Stimulated activated CD8-positive, alpha-beta memory T cell treated with anti-CD3 and anti-CD28 coated beads, Interleukin-15, amount 100 ng/mL, for 1 hour (primary cell): ENCODE measurements around the gene RBM5.
"Not testable (repeated sequence)": the region's sequence is repeated elsewhere in the genome, so short reads cannot be mapped to it uniquely, and the experiment has no call there.

Experiments
- DNase-seq: peaks from one replicate; pipeline ENCODE4 v3.0.0-alpha.2; 2020; ENCODE audit warnings: low read depth

The RBM5 gene

DNA sequence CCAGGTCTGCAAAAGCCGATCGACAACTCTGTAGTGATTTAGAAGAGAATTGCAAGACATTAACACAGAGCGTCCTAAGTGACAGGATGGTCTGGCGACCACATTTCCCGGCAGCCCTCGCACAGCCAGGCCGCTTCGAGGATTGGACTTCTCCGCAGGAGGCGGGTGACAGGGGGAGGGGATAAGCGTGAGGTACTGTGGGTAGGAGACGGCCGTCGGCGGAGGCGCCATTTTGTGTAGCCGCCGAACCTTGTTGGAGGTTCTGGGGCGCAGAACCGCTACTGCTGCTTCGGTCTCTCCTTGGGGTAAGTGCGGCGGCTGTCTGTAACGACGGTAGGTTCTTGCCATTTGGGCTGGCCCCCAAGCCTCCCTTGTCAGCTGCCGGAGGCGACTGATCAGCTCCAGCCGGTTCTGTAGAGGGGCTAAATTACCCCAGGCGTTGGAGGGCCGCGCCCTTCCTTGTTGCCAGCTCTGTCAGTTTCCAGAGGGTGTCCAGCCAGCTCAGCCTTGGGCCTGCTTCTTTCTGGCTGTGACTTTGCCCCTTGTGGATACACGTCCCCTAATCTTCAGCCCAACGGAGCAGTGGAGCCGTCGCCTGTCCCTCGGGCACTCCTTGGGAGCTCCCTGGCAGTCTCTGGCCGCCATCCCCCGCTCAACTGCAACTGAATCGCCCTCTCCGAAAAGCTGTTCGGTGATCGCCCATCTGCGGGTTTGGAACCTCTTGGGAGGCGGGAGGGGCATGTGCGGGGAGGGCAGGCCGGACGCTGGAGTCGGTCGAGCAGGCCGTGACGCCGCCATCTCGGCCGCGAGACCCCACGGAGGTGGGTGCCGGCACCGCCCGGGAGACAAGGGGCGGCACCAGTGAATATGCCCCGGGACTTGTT lies at the start of gene RBM5:
RBM5 (plus strand) TSS at position 195 of the 884 bp plus-strand sequence. CDS start 1,516 bp downstream, outside the sequence.
- DNase-seq, result peak; percentile 83

DNA sequence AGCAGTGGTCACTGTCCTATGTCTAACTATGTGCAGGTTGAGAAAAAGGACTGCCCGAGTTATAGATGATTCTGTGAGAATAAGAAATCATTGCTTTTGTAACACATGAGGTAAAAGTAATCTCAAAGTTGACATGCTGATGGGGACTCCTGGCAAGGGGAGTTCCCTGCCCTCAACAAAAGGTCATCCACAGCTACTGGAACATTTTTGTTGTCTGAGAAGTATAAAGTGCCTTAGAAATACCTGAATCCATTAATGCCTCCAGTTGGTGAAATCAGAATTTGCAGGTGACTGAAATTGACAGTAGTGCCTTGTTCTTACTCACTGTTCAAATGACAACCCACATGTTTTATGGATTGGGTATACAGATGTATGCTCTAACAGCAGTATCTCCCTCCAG lies 43.7 kb upstream of the RBM5 start:
- DNase-seq, result no peak

DNA sequence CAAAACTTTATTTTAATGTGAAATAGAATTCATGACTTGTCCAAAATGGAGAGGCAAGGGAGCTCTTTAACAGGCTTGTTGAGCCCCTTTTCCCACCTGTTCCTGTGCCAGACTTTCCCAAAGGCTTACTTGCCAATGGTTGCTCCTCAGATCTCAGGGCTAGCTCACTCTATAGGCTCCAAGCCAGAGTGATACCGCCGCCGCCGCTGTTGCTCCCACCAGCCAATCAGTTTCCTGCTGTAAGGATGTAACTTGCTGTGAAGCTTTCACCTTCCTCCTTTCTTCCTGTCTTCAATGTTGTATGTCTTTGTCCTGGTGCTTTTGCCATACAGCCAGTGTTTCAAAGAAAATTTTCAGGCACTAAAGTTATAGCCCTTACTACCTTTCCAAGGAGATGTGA lies 41.3 kb upstream of the RBM5 start:
- no peak for DNase-seq

DNA sequence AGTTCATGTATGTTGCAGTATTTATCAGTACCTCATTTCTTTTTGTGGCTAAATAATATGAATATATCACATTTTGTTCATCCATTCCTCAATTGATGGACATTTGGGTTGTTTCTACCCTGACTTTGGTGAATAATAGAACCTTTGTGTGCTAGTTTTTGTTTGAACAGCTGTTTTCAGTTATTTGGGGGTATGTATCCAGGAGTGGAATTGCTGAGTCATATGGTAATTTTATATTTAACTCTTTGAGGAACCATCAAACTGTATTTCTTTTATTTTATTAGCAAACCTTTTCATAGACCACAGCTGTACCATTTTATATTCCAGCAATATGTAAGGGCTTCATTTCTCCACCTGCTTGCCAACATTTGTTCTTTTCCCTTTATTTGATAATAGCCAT lies 38.4 kb upstream of the RBM5 start:
- DNase-seq, result no peak

DNA sequence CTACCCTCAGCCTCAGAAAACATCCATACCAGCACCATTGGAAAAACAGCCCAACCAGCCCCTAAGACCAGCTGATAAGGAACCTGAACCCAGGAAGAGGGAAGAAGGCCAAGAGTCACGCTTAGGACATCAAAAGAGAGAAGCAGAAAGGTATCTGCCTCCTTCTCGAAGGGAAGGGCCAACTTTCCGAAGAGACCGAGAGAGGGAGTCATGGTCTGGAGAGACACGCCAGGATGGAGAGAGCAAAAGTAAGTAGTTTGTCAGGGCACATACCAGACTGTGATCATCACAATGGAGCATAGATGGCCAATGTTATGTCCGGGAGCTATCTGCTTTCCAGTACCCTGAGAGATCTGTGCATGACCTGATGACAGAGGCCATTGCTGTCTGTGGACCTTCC lies 31.0 kb upstream of the RBM5 start:
- no peak for DNase-seq

DNA sequence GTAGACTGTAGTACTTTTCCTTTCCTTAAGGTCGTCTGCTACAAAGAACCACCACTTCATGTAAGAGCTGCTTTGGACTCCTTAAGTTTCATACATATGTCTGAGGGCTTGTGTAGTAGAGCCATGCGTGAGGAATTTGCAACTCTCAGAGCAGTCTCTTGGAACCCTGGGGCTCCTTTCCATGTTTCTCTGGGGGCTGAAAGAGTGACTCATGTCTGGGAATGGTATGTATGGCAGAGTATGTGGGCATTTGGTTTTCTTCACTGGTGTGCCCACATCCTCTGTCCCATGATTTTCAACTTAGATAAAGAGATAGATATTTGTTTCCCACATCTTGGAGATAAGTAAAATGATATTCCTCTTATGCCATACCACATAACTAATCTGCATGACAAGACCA lies 20.6 kb upstream of the RBM5 start:
- no peak for DNase-seq

DNA sequence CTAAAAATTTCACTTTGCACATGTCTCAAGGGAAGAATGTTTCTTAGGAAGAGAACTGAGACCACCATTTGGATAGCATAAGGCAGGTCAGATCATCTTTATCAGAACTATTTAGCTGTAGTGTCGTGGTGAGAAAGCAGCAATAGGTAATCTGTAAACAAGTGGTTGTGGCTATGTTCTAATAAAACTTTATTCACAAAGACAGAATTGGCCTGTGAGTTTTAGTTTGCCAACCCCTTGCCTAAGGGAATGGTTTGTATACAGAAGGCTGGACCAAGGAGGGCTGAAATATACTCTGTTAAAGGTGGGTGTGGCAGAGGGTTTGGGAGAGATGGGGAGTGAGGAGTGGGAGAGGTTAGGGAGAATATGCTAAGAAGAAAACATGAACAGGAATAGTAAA lies 10.6 kb upstream of the RBM5 start:
- no peak for DNase-seq

DNA sequence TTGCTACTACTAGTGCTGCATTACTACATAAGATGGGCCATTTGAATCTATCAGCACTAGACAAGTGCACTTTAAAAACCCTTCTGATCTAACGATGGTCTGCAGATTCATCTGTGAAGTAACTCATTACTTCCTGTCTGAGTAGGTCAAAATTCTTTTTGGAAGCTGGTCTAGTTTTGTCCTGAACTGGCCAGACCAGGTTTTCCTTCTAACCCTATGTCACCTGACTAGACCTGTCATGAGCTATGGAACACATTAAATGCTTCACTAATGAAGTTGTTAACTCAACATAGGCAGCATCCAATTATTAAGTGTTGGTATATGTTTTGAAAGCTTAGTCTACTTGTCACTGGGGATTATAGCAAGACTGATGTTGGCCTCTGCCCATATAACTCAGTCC lies 10.1 kb upstream of the RBM5 start:
- DNase-seq, result no peak

DNA sequence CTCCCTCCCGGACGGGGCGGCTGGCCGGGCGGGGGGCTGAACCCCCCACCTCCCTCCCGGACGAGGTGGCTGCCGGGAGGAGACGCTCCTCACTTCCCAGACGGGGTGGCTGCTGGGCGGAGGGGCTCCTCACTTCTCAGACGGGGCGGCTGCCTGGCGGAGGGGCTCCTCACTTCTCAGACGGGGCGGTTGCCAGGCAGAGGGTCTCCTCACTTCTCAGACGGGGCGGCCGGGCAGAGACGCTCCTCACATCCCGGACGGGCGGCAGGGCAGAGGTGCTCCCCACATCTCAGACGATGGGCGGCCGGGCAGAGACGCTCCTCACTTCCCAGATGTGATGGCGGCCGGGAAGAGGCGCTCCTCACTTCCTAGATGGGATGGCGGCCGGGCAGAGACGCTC lies 3.8 kb upstream of the RBM5 start:
- DNase-seq, result not testable (repeated sequence)

DNA sequence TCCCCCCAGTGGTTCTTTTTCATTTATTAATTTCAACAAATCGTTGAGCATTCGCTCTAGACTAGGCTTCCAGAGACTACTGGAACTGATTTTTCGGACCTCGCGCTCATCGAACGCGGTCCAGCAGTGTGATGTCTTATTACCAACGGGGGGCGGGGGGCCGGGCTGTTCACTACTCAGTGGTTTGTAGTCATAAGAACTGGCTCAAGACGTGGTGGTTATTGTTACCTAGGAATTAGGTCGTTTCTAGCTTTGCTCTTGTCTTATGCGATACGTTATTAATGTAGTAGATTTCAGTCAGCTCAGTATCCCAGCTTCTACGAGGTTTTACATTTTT lies 858 bp downstream of the RBM5 start:
- no peak for DNase-seq

DNA sequence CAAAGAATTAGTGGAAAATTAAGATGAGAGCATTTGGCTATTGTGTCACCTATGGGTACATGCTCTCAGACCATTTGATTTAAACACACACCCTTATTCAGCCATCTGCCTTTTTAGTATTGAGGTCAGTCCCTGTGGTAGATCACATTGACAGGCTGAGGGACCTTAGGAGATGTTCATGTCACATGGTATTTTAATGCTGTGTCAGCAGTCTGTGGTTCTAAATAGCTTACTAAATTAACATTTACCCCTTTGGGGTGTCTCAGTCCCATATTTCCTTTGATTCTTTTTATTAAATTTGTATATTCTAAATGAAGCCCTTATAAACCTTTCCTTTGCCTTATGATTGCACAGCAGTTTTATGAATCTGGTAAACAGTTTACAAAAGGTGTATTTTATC lies 2.3 kb downstream of the RBM5 start:
- DNase-seq, result no peak

DNA sequence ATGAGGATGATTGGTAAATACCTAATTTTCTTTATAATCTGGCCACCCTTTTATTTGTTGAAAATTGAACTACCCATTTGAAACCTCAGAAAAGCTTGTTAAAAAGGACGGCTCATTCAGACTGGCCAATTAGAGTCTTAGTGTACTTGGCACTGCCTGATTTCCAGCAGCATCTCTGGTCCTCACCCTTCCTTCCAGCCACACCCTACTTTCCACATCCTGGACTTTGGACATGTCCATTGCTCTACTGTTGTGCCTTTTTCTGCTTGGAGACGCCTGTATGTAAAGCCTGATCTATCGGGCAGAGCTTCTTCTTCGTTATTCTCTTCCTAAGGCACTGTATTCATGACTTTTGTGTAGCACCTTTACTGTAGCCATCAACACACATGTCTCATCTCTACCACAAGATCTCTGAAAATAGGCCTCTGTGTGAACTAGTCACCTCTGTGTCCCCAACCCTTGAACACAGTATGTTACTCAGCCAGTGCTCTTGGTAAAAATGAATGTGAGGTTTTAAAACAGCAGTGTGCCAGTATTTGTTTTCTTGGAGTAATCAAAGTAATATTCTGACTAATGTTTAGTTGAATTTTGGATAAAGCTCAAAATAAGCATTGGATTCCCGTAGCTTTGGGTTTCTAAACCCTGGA lies 6.8 kb downstream of the RBM5 start:
- no peak for DNase-seq

DNA sequence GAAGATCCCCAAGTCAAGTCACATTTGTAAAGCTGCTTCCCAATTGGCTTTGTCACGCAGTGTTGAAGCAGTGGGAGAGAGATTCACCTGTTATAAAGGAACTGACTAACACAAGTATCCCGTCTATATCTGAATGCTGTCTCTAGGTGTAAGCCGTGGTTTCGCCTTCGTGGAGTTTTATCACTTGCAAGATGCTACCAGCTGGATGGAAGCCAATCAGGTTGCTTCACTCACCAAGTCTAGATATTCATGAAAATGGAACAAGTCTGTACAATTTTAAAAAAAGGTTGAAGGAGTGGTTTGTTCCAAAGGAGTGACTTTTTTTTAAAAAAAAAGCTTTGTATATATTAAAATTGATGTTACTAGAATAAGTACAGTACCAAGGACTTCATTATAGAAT lies 11.7 kb downstream of the RBM5 start:
- no peak for DNase-seq

DNA sequence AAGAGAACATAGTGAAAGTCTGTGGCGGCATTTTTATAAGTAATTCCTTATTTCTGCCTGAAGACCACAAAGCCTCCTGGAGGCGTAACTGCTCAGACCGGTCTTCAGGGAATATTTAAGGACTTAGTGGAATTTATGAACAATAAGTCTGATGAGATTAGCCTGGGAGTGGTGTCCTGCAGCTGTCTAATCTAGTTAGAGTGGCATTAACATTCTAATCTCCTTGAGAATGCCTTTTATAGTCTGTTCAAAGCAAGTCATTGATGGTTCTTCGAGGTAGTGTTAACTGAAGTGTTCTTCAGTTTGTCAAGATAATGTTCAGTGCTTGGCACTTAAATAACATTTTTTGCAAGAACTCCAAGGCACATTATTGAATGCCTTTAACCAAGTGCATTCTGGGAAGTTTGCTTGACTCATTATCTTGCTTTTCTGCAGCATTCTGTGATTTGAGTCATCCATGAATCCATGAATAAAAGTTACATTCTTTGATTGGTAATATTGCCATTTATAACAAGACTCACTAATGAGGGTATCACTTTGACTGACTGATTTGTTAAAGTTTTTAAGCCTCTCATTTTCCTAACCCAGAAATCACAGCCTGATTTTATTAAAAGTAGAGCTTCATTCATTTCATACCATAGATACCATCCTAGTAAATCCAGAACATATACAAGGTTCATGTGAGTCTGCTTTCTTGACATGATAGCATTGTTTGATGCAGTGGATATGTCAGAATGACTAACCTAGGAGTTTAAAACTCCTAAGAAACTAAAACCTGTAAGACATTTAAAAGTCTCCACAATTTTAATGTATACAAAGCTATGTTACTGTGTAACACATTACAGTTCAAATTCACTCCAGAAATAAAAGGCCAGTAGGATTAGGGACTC lies 12.5 kb downstream of the RBM5 start:
- DNase-seq, result no peak

DNA sequence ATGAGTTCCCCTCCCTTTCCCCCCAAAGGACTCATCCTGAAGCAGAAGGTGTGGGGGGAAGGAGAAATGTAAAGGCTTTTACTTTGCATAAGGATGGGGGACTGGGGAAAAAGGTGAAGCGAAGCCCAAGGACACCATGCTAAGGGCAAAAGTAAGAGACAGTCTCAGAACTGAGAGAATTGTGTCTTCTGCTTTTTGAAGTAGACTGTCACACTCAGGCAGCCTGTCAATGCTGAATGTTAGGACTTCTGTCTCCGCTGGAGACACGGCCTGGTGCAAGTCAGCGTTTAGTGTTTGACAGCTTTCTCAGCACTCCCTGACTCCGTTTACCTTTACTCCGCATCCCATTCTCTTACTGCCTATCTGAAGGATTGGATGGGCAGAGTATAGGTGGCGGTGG lies 13.8 kb downstream of the RBM5 start:
- DNase-seq, result no peak

DNA sequence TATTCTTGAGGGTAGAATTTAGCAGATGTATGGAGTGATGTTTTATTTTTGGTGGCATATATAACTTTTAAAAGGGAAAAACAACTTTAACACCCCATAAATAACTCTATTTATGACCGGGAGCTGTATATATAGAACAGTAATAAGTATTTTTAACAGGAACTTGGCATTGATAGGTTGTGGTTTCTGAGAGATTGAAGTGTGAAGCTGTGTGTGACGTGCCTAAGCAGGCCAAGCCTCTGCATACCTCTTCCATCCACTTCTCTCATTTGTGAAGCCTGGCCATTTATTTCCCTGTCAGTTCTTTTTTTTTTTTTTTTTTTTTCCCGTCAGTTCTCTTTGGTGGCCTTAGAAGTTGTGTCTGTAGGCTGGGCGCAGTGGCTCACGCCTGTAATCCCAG lies 23.0 kb downstream of the RBM5 start:
- no peak for DNase-seq

DNA sequence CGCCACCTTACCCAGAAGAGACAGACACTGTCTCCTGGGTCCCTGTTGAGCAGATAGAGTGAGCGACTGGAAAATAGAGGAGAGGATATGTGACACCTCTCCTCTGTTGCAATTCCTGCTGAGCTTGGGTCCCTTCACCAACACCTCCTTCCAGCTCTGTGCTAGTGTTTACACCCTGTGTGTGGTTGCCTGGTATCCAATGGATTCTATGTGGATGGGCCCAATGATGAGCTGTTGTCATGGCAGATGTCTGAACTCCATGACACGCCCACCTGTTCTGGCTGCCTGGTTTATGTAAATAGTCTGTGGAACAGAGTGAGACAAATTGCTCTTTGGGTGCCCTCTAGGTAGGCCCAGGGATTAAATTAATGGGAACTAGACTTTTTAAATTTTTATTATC lies 23.7 kb downstream of the RBM5 start:
- no peak for DNase-seq

DNA sequence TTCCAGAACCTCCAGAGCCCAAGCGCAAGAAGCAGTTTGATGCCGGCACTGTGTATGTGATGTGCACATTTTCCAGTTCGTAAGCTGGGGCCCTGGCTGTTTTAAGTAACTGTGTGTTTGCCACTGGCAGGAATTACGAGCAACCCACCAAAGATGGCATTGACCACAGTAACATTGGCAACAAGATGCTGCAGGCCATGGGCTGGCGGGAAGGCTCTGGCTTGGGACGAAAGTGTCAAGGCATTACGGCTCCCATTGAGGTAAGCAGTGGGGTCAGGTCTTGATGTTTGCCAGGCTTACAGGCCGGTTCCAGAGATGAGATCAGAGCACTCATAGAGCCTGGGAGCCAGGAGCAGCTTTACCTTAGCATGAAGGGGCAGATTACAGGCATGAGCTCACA lies 28.4 kb downstream of the RBM5 start:
- no peak for DNase-seq

DNA sequence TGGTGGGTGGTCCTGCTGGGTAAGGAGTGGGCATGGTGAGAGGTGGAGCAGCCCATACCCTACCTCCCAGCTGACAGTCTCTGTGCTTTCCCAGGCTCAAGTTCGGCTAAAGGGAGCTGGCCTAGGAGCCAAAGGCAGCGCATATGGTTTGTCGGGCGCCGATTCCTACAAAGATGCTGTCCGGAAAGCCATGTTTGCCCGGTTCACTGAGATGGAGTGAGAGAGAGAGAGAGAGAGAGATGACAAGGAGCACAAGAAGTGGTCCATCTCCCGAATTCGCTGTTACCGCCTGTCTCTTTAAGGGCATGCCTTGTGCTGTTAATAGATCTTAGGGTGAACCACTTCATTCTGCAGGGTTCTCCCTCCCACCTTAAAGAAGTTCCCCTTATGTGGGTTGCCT lies 29.5 kb downstream of the RBM5 start:
- DNase-seq, result no peak

DNA sequence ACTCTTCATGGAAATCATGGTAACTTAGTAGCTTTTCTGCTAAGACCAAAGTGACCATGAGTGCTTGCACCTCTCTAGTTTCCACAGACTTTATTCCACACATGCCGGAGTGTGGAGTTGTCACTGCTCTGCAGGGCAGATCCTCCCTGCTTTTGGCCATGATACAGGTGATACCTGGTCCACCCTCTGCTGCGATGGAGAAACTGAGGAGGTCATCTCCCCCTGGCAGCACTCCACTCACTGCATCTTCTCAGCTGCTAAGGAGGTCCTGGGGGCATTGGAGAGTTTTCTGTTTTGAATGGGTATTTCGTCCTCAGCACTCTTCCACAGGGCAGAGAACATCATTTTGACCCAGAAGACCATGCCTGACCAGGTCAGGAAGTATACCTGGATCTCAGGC lies 31.1 kb downstream of the RBM5 start:
- DNase-seq, result no peak

DNA sequence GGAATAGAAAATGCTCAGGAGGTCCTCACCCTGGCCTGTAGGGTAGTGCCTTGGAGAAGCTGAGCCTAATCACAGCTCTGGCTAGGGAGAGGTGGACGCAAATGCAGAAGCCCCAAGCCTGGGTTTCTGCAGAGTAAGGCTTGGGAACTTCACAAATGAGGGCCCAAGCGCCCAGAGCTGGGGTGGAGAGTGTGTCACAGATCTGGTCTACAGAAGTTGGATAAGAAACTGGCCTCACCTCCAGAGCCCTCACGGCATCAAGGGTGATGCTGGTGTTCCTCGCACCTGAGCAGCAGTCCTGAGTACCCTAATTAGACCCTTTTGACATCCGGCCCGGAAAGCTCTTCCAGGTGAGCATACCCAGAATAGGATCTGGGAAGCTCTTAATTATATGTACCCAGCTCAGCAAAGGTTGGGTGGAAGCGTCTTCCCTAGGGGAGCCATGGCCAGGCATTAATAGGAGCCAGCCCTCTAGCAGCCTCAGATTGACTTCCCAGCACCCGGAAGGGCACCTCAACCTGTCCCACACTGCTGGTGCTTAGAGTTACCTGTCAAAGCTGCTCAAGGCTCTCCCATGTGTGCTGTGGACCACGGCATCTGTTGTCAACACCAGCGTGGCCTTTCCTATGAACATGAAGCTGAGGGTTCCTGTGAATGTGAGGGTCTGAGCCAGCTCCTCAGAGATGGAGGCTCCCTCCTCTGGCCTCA lies 31.8 kb downstream of the RBM5 start:
- no peak for DNase-seq
